ENCODE results near the gene SOX8.

GRCh38 chr16:1028056-1028455 lies 46.5 kb downstream of the SOX8 start:
- no peak for TF ChIP-seq CTCF (IDR thresholded peaks at IDR 0.05)
- TF ChIP-seq ZFX (IDR thresholded peaks at IDR 0.05; ENCODE audit: borderline replicate concordance): no peak

Measured in 22Rv1 (cell line).